ENCODE data around the gene PON2.

- TF ChIP-seq ZNF384 (IDR thresholded peaks at IDR 0.05) (no peak), HDGF (IDR thresholded peaks at IDR 0.05; ENCODE audit: borderline replicate concordance) (no peak)
Observed at GRCh38 chr7:95473276-95473985, 38.6 kb upstream of the PON2 start.

Measured in HEK293T (cell line).